ENCODE results near the gene CTRL. TPM values are rescaled to one million over a fixed set of nuclear protein-coding genes. Genes with fewer than 3 reads are reported as not detected.

CTRL gene
- total and polyA plus RNA-seq, 8 donors: 0.50 to 7.1 (median 5.3) TPM; not detected in 1

DNA sequence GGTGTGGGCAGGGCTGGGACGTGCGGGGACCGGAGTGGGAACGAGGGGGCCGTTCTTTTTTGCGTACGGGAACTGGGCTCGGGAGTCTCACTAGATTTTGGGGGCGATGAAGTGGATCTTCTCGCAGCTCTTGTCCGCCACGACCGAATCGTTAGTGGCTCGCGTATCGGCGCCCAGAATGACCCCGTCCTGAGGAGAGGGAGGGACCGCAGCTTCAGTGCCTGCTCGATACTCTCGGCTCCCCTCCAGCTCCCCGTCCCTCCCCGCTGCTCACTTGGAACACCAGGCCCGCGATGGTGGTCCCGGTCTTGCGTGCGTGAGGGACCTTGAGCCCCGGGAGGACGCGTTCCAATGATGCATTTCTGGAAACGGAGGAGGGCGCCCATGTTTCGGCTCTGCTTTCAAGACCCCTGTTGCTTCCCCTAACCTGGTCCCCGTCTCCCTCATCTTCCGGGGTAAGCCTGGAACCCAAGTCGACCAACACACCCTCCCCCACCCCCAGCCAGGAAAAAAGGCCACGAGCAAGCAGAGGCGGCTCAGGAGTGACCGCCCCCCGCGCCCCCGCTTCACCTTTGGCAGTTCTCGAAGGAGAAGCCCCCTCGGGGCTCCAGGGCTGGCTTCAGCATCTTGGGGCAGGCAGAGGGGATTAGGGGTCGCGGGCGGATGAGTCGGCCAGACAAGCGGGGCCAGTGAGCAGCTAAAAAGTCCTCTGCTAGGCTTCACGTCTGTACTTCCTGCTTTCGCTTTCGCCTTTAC is 4.6 kb upstream of the CTRL start, which contains the start of gene PSMB10:
PSMB10 (minus strand) TSS at position 727 of the 756 bp plus-strand sequence; CDS start at position 626, 101 bp downstream.
- peak within 1 kb of the TSS; percentile 91 to 97 for H3K27ac ChIP-seq
- H3K27me3 ChIP-seq: no peaks in the 10 kb centered on the region
- H3K9me3 ChIP-seq: no peaks in the 10 kb centered on the region
- H3K36me3 ChIP-seq: peaks cover 0 to 57% of the 10 kb centered on the region in 2 donors
- TF ChIP-seq, protein P1, sequence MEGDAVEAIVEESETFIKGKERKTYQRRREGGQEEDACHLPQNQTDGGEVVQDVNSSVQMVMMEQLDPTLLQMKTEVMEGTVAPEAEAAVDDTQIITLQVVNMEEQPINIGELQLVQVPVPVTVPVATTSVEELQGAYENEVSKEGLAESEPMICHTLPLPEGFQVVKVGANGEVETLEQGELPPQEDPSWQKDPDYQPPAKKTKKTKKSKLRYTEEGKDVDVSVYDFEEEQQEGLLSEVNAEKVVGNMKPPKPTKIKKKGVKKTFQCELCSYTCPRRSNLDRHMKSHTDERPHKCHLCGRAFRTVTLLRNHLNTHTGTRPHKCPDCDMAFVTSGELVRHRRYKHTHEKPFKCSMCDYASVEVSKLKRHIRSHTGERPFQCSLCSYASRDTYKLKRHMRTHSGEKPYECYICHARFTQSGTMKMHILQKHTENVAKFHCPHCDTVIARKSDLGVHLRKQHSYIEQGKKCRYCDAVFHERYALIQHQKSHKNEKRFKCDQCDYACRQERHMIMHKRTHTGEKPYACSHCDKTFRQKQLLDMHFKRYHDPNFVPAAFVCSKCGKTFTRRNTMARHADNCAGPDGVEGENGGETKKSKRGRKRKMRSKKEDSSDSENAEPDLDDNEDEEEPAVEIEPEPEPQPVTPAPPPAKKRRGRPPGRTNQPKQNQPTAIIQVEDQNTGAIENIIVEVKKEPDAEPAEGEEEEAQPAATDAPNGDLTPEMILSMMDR (IDR thresholded peaks at IDR 0.05): no peak
- ATAC-seq (peak; percentile 59), DNase-seq (peak in 3 of 4 donors; percentile 42 to 84 (median 58))
- H3K4me3 ChIP-seq: peak within 1 kb of the TSS; percentile 70 to 97
- H3K4me1 ChIP-seq: peaks cover 7 to 25% of the 10 kb centered on the region in 2 donors
- intact Hi-C loops (cut with DNase I): no loop called here

DNA sequence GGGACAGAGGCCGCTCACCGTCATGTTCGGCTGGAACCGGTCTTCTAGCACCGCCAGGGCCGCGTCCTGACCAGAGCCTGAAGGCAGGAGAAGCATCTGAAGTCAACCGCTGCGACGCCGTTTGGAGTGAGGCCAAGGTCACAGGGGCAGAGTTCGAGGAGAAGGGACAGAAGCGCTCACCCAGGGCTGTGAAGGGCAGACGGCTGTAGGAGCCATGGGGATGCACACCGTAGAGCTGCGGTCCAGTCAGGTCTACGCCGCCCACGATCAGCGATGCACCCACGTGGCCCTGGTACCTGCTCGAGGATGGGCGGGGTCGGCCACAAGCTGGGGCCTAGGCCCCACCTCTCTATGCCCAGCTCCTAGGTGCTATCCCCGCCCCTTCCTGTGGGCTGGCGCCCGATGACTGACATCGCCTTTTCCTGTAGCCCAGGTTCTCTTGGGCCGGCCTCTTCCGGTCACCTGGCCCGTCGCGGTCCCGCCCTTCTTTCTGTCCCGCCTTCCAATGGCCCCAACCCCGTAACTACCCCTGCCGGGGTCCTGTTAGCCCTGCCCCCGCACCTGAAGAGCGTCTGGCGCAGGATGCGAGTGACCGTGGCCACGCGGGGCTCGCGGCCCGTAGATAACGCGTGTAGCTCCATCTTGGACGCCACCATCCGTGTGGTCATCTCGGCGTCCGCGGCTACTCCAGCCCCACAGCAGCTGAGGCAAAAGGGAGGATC is 3.9 kb upstream of the CTRL start:
- intact Hi-C loops (cut with DNase I): no loop called here
- Histone ChIP-seq H3K27me3 (no peaks in the 10 kb centered on the region), H3K4me3 (peak overlapping the region; percentile 70 to 97), H3K27ac (peak overlapping the region; percentile 91 to 97), H3K9me3 (no peaks in the 10 kb centered on the region), H3K36me3 (peaks cover 0 to 59% of the 10 kb centered on the region in 2 donors), H3K4me1 (peaks cover 7 to 25% of the 10 kb centered on the region in 2 donors)
- ATAC-seq (peak; percentile 95), DNase-seq (peak; percentile 94 to 100 (median 97))
- TF ChIP-seq, protein P1 (IDR thresholded peaks at IDR 0.05): peak in 1 of 2 donors; percentile 29

DNA sequence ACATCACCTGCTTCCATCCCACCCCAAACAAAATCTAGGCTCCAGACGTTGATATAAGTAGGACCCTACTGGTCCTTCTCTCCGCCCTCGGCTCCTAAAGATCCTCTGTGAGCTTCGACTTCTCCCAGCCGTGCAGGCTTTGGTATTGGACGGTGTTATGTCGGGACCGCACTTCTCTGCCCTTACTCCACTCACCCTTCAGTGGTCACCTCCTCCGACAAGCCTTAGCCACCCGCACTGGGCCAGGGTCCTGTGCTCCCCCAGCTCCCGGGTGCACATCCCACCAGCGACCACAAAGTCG is 3.4 kb upstream of the CTRL start:
- intact Hi-C loops (cut with DNase I): no loop called here
- peaks cover 0 to 60% of the 10 kb centered on the region in 2 donors for H3K36me3 ChIP-seq
- ATAC-seq (no peak), DNase-seq (peak in 1 of 4 donors; percentile 24)
- H3K27me3 ChIP-seq: no peaks in the 10 kb centered on the region
- TF ChIP-seq, protein P1 (IDR thresholded peaks at IDR 0.05): no peak
- peak overlapping the region; percentile 70 to 97 for H3K4me3 ChIP-seq
- peaks cover 7 to 25% of the 10 kb centered on the region in 2 donors for H3K4me1 ChIP-seq
- H3K27ac ChIP-seq: peak overlapping the region in 1 of 2 donors; percentile 97
- no peaks in the 10 kb centered on the region for H3K9me3 ChIP-seq

DNA sequence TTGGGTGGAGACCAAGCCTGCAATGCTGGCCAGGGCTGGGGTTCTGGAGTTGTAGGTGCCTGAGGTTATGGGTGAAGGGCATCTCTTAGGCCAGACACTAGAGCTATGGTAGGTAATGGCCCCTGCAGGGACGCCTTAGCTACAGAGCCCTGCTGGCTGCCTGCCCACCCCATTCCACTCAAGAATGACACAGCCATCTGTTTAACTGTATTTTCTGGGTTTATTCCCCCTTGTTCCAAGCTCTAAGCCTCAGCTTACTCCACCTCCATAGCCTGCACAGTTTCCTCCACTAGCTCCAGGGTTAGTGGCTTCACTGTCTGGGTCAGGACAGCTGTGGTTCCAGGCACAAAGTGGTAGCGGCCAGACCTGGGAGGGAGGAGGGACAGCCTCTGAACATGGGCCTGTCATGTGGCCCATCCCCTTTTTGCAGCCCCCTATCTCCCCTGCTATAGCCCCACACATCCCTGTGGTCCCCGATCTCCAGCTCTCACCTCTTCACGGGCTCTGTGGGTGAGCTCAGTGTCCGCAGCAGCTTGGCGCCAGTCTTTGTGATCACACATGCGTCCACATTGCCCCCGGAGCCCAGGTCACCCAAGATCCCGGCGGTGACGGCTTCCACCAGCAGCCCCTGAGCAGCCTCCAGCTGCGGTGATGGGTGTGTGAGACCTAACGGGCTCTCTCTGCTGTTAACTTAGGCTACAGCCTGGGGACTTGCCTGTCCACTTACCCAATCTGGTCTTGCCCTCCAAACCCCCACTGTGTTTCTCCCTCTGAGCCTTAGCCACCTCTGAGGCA is 2.8 kb upstream of the CTRL start:
- ATAC-seq: no peak
- intact Hi-C loops (cut with DNase I): no loop called here
- H3K9me3 ChIP-seq: no peaks in the 10 kb centered on the region
- no peak for DNase-seq
- peaks cover 7 to 25% of the 10 kb centered on the region in 2 donors for H3K4me1 ChIP-seq
- H3K4me3 ChIP-seq: peak overlapping the region; percentile 70 to 97
- no peaks in the 10 kb centered on the region for H3K27me3 ChIP-seq
- H3K27ac ChIP-seq: peak overlapping the region in 1 of 2 donors; percentile 97
- H3K36me3 ChIP-seq: peaks cover 0 to 60% of the 10 kb centered on the region in 2 donors
- TF ChIP-seq, protein P1 (IDR thresholded peaks at IDR 0.05): no peak
